GM19193 (cell line): Measurements from ENCODE around the gene PDPK1.
A peak's percentile ranks its signal among the peaks of the same experiment; 100 is the strongest.

Experiments
- POLR2A ChIP-seq: IDR thresholded peaks from 4 replicates; pipeline ENCODE4 v1.6.1; 2011; ENCODE audit not compliant: insufficient read depth, insufficient read length; ENCODE audit errors: extremely low read depth

PDPK1 gene

GRCh38 chr16:2514333-2515179, 23.3 kb upstream of the PDPK1 start:
- no peak for TF ChIP-seq POLR2A

GRCh38 chr16:2515180-2515851, 22.5 kb upstream of the PDPK1 start:
- TF ChIP-seq POLR2A = no peak

DNA sequence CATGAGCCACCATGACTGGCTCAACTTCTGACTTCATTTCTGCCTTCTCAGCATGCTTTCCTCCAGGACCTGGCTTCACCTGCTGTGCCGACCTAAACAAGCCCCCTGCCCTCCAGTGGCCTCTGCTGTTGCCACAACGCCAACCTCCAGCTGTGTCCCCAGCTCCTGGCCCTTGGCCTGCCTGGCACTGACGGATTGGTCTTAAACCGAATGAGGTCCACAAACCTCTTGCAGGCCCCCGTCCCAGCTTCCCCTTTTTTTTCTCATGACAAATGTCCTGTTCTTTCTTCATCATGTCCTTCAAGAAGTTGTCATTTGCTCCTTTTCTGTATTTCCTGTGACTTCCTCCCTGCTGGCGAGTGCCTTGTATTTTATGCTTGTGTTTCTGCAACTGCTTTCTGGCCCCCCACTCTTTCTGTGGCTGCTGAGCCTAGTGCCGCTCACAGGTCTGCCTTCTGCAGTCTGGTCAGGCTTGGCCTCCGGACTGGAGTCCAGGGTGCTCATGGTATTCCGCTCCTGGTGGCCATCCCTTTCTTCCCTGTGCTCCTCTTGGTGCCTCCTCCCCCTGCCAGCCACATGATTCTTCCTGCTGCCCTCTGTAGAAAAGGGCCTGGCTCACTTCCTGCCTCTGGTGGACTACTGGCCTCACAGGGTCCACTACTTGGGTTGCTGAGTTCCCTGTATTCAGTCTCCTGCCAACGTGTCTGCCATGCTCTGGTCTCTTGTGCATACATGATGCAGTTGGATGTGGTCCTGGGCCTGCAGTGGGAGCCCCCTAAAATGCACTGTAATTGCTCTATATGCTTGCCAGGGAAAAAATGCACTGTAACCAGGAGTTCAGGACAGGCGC, 21.2 kb upstream of the PDPK1 start:
- no peak for TF ChIP-seq POLR2A

DNA sequence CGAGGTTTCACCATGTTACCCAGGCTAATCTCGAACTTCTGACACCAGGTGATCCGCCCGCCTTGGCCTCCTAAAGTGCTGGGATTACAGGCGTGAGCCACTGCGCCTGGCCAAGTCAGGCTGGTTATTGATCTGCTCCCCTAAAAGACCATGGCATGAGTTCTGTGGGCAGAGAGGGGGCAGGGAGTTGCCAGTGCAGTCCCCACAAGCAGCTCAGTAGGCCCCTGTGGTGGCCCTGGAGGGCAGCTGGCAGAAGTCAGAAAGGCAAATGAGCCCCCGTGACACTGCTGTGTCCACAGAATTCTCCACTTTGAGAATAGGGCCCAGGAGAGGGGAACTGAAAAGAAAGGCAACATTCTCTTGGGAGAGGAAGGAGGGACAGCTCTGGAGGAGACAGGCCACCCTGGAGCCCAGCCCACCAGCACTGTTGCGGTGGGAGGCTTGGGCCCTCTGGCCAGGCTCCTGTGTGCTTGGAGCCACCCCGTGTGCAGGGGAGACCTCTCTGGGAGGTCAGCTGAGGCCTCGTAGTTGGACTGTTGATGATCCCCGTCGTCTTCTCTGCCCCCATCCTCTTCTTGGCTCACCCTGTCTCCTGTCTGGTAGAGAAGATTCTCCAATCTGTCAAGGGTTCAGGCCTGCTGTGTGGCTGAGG, 19.7 kb upstream of the PDPK1 start:
- TF ChIP-seq POLR2A = no peak

GRCh38 chr16:2518823-2519710, 18.8 kb upstream of the PDPK1 start:
- TF ChIP-seq POLR2A = no peak

GRCh38 chr16:2519711-2520080, 18.1 kb upstream of the PDPK1 start:
- no peak for TF ChIP-seq POLR2A

GRCh38 chr16:2520097-2520783, 17.6 kb upstream of the PDPK1 start, which contains the start of gene AMDHD2:
AMDHD2 (plus strand) TSS chr16:2520371; CDS start chr16:2520459, 88 bp downstream.
- TF ChIP-seq POLR2A = peak; percentile 65

DNA sequence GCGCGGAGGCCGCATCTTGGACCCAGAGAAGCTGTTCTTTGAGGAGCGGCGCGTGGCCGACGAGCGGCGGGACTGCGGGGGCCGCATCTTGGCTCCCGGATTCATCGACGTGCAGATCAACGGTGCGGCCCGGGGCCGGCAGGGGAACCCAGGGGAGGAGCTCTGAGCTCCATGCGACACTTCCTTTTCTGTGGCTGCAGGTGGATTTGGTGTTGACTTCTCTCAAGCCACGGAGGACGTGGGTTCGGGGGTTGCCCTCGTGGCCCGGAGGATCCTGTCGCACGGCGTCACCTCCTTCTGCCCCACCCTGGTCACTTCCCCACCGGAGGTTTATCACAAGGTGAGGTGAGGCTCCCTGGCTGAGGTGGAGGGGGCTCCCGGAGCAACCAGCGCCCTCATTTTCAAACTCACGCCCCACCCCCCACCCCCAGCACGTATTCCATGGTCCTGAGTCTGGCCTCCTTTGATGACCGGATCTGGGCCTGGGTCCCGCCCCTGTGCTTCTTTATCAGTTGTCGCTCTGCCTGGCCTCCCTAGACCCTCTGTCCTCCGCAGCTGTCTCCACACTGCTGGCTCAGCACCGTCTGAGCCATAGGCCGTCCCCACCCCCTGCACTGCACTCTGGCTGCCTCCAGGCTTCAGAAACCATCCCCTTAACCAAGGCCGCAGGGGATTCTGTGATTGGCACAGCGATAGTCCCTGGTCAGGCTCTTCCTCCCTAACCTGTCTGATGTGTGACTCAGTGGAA, 16.9 kb upstream of the PDPK1 start:
- no peak for TF ChIP-seq POLR2A

DNA sequence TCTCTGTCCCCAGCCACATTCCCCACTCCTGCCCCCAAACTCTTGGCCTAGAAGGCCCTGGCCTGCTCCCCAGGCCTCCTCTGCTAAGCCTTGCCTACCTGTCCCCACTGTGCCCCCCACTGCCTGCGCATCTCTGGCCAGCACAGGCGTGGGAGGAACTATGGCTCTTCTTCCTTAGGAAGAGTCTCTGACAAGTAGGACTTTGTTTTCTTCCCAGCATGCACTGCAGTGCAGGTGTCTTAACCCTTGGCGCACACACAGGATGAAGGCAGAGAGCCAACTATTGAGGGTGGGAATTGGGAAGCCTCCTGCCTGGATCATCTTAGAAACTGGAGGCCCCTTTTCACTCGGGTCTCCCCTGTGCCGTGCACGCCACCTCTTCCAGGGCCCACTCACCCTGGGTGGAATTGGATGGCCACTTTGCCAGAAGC, 14.0 kb upstream of the PDPK1 start:
- TF ChIP-seq POLR2A = no peak

DNA sequence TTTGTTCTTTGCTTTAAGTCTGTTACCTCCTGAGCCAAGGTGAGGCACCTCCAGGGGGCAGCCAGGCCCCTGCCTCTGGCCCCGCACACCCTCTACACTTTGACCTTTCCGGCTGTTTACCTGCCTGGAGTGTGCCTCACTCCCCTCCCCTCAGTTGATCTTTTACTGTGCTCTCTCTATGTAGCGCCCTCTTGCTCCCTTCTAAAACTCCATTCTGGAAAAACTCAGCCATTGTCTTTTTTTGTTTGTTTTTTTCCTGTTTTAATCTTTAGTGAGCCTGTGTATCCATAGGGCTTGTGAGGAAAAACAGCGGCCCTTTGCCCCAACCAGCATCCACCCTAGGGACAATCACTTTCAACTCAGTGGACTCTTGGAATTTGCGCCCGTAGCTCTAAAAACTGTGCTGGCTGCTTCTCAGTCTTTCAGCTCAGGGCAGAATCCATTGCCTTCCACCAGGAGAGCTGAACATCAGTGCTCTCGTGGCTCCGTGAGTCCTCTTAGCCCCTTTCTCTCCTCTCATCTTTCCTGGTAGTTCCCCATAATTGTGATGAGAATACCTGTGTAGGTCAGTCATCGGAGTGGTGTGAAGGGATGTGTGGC, 13.4 kb upstream of the PDPK1 start:
- TF ChIP-seq POLR2A = no peak

DNA sequence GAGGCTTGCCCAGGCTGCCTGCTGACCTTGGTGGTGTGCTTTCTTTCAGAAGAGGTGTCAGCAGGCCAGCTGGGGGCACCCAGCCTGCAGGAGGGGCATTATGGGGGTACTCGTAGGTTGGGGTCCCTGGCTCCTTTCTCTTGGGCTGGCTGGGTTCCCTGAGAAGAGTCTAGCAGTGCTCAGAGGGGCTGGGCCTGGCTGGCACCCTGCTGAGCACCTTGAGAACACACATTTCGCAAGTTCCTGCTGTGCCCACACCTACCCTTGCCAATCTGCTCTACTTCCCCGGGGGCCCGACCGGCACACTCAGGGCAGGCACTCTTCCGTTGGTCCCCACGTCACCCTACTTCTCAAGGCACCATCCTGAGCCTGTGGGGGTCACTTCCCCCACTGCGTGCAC, 11.7 kb upstream of the PDPK1 start:
- TF ChIP-seq POLR2A = no peak
